ENCODE measurements around the gene C1R.
"Not testable (repeated sequence)": the region's sequence is repeated elsewhere in the genome, so short reads cannot be mapped to it uniquely, and the experiment has no call there.

Gene C1R

DNA sequence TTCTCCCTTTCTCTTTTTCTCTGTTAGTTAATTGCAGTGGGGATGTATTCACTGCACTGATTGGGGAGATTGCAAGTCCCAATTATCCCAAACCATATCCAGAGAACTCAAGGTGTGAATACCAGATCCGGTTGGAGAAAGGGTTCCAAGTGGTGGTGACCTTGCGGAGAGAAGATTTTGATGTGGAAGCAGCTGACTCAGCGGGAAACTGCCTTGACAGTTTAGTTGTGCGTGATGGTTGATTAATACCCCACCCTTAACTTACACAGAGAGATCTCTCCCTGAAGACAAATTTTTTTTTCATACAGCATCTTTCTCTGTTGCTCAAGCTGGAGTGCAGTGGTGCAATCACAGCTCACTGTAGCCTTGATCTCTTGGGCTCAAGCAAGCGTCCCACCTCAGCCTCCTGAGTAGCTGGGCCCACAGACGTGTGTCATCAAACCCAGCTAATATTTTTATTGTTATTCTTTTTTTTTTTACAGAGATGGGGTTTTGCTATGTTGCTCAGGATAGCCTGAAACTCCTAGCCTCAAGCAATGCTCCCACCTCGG is 27.1 kb downstream of the C1R start:
- DNase-seq, result no peak

DNA sequence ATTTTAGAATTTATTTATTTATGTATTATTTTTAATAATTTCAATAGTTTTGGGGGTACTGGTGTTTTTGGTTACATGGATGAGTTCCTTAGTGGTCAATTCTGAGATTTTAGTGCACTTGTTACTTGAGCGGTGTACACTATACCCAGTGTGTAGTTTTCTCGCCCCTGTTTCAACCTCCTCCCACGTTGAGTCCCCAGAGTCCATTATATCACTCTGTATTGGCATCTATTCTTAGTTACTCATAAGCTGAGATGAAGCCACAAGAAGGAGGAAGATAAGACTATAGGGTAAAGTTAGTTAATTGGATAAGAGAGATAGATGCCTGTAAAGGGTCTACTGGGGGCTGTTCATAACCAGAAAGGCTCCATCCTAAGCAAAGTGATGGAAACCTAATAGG is 27.7 kb downstream of the C1R start:
- DNase-seq, result no peak

GRCh38 chr12:7061596-7061995 is 30.6 kb downstream of the C1R start:
- no peak for DNase-seq

- DNase-seq, result no peak
Observed at GRCh38 chr12:7061138-7061537, 31.1 kb downstream of the C1R start.

DNA sequence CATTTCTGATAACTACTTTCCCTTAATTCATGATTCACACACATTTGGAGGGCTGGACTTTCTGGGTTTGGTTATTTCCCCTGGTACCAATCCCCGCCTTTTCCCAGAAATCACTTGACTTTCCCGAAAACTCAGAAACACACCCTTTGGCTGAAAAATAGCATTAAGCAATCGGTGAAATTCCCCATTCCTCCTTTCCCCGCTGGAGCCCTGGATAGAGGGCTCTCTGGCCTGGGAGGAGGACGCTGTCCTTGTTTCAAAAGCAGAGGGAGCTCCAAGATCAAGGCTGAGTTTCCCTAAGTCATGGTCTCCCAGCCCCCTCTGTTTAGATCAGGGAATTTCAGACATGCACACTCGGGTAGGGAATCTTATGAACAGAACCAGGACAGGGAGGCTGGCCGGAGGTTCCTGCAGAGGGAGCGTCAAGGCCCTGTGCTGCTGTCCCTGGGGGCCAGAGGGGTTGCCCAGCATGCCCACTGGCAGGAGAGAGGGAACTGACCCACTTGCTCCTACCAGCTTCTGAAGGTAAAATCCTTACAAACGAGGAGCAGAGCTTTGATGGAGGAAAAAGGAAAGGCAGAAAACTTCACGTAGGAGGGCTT is 31.8 kb downstream of the C1R start, which contains the start of gene C1S:
TSS of gene C1S (plus strand) at position 366 of the 602 bp plus-strand sequence. CDS start 1,195 bp downstream, outside the sequence.
- DNase-seq, result no peak

DNA sequence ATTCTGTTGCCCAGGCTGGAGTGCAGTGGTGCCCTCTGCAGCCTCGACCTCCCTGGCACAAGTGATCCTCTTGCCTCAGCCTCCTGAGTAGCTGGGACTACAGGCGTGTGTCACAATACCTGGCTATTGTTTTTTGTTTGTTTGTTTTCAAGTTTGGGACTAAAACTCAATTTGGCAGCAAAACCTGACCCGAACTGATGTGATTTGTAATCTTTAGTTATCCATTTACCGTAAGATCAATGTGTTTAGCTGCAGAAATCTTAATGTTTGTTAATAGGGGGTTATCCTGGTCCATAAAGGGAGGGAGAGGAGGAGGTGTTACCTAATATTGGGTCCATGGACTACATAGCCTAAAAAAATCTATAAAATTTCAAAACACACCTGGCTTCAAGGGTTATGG is 32.5 kb downstream of the C1R start:
- no peak for DNase-seq

DNA sequence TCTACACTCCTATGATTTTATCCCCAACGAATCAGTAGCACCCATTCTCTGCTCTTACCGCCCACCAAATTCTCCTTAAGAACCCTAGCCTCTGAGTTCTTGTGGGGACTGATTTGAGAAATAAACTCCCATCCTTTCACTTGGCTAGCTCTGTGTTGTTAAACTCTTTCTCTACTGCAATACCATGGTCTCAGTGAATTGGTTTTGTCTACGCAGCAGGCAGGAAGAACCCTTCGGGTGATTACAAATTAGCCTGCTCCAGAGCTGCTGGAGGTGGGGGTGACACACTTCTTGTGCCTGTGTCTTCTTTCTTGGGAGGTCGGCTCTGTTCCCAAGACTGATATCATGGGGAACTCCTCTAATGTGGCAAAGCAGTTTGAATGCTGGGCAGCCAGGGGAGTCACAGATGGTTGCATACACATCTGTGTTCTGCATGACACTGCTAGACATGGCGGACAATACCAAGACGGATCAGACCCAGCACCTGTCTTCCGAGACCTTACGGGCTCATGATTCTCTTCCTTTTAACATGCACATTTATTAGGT is 33.3 kb downstream of the C1R start:
- DNase-seq, result no peak

- no peak for DNase-seq
Observed at GRCh38 chr12:7058163-7058845, 33.9 kb downstream of the C1R start.

- not testable (repeated sequence) for DNase-seq
Observed at GRCh38 chr12:7055736-7056135, 36.5 kb downstream of the C1R start.

DNA sequence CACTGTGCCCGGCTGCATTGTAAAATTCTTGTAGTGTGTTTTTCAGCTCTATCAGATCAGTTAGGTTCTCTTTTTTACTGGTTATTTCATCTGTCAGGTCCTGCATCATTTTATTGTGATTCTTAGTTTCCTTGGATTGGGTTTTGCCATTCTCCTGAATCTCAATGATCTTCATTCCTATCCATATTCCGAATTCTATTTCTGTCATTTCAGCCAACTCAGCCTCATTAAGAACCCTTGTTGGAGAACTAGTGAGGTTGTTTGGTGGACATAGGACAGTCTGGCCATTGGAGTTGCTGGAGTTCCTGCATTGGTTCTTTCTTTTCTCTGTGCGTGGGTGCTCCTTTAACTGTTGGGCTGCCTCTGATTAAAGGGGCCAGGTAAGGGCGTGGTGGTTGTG is 37.3 kb downstream of the C1R start:
- no peak for DNase-seq

DNA sequence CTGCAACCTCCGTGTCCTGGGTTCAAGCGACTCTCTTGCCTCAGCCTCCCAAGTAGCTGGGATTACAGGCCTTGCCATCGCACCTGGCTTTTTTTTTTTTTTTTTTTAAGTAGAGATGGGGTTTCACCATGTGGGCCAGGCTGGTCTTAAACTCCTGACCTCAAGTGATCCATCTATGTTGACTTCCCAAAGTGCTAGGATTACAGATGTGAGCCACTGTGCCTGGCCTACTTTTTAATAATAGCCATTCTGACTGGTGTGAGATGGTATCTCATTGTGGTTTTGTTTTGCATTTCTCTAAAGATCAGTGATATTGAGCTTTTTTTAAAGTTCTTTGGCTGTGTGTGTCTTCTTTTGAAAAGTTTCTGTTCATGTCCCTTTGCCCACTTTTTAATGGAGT is 42.3 kb downstream of the C1R start:
- DNase-seq, result not testable (repeated sequence)

DNA sequence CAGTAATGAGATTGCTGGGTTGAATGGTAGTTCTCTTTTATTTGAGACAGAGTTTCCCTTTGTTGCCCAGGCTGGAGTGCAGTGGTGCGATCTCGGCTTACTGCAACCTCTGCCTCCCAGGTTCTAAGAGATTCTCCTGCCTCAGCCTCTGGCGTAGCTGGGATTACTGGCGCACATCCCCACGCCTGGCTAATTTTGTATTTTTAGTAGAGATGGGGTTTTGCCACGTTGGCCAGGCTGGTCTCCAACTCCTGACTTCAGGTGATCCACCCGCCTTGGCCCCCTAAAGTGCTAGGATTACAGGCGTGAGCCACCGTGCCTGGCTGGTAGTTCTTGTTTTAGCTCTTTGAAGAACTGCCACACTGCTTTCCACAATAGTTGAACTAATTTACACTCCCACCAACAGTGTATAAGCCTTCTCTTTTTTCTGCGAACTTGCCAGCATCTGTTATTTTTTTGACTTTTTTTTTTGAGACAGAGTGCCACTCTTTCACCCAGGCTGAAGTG is 42.7 kb downstream of the C1R start:
- DNase-seq, result not testable (repeated sequence)

DNA sequence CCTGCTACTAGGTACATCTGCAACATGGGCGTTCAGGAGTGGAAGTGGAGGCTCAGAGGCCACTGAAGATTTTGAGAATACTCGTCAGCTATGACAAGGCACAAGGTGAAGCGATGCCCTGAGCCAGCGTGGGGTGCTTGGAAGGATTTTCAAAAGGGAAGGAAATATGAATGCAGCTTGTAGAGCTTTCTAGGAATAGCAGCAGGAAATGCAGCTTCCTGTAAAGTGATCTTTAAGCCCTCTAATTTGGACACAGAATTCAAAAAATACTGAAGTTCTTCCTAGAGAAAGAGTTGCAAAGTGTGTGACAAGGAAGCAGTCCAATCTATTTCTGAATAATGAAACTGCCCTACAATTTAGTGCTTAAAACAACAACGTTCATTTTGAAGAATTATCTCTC is 44.9 kb downstream of the C1R start:
- DNase-seq, result no peak

- DNase-seq, result no peak
Observed at GRCh38 chr12:7046383-7047105, 45.7 kb downstream of the C1R start.

DNA sequence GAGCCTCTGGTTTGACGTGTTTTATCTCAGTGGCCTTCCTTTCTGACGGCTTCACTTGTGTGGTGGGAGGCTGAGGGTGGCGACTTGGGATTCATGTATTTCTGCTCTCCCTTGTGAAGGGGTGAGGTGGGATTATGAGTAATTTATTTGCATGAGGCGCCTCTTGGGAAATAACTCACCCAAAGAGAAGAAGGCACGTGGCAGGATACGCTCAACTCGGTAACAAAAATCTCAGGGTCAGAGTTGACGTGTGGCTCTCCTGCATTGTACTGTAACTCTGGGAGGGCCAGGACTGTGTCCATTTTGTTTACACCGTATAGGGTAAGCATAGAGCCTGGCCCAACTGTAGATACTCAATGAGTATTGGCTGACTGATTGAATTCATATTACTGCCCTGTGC is 46.3 kb downstream of the C1R start:
- DNase-seq, result no peak

DNA sequence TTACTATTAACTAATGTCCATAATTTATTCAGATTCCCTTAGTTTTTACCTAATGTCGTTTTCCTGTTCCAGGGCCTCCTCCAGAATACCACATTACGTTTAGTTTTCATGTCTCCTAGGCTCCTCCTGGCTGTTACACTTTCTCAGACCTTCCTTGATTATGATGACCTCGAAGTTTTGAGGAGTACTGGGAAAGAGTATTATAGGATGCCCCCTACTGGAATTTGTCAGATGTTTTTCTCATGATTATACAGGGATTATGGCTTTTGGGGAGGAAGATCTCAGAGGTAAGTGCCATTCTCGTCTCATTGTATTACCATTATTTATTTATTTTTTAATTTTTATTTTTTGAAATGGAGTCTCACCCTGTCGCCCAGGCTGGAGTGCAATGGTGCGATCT is 49.4 kb downstream of the C1R start:
- no peak for DNase-seq

DNA sequence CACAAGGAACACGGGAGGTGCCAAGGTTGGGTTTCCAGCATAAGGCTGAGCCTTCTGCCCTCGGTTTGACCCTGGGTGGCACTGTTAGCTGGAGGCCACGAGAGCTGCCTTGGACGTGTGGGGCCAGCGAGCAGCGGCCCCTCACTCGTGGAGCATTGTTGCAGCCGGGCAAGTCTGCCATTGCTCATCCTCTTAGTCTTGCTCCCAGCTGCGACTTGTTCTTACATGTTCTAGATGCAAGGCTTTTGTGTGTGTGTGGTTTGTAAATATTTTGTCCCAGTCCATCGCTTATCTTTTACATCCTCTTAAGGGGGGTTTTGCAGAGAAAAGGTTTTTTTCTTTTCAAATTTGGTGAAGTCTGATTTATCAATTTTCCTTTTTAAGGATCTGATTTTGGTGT is 52.8 kb downstream of the C1R start:
- DNase-seq, result no peak

- no peak for DNase-seq
Observed at GRCh38 chr12:7038591-7038990, 53.7 kb downstream of the C1R start.

DNA sequence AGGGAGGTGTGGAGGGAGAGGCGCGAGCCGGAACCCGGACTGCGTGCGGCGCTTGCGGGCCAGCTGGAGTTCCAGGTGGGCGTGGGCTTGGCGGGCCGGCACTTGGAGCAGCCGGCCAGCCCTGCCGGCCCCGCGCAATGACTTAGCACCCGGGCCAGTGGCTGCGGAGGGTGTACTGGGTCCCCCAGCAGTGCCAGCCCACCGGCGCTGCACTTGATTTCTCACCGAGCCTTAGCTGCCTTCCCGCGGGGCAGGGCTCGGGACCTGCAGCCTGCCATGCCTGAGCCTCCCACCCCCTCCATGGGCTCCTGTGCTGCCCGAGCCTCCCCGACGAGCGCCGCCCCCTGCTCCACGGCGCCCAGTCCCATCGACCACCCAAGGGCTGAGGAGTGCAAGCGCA is 54.8 kb downstream of the C1R start:
- DNase-seq, result not testable (repeated sequence)

GRCh38 chr12:7035463-7035862 is 56.8 kb downstream of the C1R start:
- DNase-seq, result no peak

DNA sequence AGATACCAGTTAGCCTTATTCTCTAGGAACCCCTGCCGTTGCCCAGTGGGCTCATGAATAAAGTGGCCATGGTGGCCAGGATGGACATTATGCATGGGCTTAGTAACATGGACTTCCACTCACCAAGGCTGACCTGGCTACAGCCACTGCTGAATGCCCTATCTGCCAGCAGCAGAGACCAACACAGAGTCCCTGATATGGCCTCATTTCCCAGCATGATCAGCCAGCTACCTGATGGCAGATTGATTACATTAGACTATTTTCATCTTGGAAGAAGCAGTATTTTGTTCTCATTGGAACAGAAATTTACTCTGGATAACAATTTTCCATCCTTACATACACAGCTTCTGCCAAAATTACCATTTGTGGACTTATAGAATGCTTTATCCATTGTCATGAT is 57.8 kb downstream of the C1R start:
- DNase-seq, result no peak

GRCh38 chr12:7032990-7033389 is 59.3 kb downstream of the C1R start:
- DNase-seq, result no peak

- no peak for DNase-seq
Observed at GRCh38 chr12:7031306-7031705, 60.9 kb downstream of the C1R start.

Data from NCI-H187 treated with DMSO at 0.1 percent for 48 hours (cell line).